Inflammatory macrophage (primary cell): Measurements from ENCODE around the gene KLHDC9.

Experiments used
- DNase-seq, 2 donors: peaks; one replicate each; pipeline ENCODE4 v3.0.0-alpha.2; 2020 to 2022

The KLHDC9 gene

DNA sequence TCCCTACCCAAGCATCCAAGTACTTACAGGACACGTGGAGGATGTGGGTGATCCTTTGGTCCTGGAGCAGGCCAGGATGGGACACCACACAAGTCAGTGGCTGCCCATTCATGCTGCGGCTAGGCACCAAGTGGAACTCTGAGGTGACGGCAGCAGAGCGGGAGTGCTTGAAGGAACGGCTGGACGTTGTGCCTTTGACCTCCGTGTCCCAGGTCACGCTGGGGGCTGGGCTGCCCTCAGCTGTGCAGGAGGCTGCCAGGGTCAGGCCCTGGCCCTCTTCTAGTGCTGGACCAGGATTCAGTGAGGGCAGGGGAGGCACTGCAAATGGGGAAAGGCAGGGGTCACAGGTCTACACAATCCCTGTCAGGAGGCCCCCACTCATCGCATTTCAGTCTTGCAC, 20.7 kb upstream of the KLHDC9 start:
- no peak for DNase-seq

DNA sequence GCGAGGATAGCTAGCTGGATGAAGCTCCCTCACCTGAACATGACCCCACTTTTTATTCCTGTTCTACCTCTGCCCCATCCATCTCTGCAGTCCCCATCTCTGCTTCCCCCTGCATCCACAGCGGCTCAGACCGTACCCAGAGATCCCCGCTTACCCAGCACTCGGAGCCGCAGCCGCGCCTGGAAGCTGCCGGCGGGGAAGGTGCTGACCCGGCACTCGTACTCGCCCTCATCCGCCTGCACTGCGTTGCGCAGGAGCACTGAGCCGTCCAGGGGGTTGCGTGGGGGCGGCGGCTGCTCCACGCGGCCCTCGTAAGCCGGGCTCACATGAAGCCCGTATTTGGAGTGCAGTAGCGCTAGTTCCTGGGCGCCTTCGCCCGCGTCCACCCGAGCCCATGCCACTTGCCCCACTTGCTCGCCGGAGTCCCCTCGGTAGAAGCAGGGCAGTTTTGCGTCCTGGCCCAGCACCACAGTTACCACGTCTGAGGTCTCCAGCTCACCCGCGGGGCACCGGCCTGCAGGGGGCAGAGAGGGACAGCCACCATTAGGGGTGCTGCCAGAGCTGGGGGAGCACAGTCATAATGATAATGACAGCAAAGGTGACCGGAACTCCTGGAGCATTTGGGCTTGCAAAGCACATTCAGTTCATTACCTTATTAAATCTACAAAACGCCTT, 18.6 kb upstream of the KLHDC9 start:
- DNase-seq: no peak

DNA sequence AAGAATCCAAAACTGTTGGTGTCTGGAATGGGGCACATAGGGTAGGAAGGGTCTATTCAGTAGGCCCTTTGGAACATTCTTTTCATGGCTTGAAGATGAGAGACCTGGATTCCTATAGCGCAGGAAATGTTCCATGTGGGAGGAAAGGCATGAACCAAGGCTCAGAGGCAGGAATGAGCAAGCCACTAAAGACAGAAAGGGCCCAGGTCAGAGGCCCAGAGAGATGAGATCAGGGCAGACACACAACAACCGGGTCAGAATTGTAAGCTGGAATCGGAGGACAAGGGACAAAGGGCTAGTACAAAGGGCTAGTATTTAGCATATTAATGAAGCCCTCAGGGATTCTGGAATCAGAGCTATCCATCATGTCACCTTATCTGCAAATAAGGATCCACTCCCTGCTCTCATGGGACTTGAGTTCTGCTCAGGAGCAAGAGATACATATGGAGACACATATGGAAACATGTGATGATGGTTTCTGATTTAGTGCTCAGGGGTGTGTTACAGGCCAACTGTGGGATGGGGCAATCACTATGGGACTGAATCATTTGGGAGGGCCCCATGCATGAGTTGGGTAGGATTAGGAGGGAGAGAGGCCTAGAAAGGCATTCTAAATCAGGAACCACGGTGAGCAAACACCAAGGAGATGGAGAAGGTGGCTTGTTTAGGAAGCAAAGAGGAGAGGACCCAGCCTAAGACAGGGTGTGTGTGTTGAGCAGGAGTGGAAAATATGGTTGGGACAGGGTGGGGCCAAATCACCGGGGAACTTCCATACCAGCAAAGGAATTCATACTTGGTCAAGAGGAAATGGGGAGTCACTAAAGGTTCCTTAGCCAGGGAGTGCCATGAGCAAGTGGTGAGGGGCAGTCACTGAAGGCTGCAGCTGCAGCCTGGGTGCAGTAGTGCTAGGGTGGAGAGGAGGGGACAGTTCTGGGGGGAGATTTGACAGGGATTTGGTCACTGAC, 17.4 kb upstream of the KLHDC9 start:
- DNase-seq: peak in 1 of 2 donors; percentile 29

DNA sequence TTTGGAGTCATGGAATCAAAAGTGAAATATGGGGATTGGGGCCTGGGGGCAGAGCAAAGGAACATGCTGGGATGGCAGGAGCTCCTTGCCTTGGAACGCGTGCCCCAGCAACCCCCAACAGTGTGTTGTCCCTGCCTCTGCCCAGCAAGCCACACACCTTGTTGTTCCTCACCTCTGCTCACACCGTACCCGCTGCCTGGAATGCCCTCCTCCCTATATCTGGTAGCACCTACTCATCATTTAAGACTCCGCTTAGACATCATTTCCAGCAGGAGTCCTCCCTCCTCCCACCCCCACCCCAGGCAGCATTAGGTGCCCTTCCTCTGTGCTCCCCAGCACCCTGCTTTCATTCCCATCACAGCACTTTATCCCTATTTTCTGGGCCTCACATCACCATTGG, 16.6 kb upstream of the KLHDC9 start:
- no peak for DNase-seq

DNA sequence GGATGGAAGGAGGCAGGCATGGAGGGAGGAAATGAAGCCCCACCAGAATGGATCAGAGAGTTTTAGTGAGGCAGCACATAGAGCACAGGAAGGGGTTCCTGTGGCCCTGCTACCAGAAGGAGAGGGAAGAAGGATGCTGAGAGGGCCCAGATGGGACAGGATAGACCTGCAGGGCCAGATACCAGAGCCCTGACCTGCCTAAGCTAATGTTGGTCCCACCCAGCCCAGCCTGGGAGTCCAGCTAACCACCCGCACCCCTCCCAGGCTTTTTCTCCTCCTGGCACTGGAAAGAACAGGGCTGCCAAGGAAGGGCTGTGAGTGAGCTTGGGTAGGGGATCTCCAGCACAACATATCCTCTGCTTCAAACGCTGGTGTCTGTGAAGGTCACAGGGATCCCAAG, 15.7 kb upstream of the KLHDC9 start:
- no peak for DNase-seq

DNA sequence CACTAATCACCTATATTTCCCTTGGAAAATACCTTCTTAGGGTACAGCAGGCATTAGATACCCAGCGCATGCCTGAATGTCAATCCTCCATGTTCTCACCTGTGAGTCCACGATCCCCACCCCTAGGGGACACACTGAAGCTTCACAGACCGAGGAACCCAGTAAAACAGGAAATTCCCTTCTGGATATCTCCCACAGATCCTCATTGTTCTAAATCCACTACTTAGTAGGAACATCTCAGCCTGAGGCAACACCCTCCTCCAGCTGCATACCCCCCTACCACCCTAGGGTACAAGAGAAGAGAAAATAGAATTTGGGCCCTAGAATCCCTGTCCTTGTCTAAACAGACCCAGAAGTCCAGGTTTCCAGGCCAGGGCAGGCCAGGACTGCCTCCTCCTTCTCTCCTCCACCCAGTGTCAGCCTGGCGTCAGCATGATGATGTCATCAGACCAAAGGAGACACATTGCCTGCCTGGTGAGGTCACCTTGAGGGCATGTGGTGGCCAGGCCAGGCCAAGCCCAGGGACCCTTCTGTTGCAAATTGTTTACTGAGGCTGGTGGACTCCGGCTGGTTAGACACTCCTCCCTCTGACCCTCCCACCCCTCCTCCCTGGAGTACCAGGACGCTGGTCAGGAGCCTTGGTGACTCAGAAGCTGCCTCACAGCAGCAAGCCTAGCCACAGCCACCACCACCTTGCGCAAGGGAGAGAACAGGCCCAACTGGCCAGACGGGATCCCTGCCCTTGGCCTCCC, 15.0 kb upstream of the KLHDC9 start:
- peak; percentile 97 to 99 for DNase-seq

DNA sequence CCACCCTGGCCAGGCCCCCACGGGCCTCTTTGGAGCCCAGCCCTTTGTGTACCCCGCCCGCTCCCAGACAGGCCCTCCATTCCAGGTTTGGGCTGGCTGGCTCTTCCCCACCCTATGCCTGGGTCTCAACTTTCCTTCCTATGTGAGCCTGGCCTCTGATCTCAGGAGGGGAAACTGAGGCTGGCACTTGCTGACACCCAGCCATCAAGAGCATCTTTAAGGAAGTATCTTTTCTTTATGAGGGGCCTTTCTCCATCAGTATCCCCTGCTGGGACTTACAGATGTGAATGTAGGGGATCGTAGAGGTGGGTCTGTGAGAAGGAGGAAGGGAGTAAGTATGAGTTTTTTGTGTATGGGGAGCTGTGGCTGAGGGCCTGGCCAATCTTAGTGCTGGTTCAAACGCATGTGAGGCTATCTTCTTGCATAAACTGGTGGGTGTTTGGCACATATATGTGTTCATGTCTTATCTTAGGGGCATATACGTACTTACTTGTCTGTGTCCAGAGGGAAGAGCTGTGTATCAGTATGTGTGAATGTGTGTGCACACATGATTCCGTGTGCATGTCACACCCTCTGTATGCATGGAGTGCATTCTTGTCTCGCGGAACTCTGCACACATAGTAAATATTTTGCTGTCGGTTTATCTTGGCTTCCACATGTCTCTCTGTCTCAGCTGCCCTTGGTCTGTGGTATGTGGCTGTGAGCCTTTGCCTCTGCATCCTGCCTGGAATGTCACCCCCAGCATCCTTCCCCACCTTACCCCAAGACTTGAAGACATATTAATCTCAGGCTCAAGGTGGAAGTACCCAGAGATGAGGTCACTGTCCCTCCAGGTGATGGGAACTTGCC, 14.2 kb upstream of the KLHDC9 start:
- peak; percentile 27 to 61 for DNase-seq

DNA sequence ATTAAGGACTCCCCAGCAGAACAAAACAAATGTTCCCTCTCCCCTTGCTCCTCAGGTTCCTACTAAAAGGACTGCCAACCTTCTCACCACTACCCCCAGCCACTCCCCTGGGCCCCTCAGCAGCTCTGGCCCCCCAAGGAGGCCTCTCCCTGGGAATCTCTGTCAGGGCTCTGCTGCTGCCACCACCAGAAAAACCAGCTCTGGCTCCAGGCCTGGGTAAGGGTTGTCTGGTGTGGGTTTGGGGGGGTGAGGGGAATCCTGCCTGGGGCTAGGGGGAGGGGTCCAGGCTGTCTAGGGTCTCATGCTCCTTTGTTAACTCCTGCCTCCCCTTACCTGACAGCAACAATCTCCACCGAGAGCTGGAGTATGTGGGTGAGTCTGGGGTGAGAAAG, 13.6 kb upstream of the KLHDC9 start:
- no peak for DNase-seq

DNA sequence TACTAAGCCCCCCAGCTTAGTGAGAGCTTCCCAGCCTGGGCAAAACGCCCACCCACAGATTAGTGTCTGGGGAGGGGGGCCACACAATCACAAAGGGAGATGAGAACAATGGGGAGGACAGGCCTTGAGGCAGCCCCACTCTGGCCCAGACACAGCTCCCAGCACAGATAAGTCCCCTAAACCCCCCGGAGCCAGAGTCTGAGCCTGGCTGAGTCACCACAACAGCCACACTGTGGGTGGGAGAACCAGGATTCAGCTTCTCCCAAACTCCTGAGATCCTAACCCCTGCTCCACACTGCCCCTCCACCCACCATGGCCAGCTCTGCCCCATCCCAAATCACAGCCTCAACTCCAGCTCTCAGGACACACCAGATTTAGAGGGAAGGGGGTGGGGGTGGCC, 13.0 kb upstream of the KLHDC9 start:
- no peak for DNase-seq

DNA sequence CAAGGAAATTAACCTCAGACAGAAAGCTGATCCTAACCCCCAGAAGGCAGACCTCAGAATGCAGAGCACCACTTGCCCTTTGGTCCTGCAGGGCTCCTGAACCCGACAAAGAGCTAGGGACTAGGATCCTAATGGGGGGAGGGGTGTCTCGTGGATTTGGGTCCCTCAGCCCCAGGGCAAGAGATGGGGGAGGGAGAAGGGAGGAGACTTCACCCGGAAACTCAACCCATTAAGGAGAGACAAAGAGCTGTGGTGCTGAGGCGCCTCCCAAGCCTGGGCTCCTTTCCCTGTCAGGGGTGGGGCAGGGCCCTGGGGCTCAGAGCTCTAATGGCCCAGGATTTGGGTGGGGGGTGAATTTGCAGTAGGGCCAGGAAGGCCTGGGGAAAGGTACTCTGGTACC, 11.7 kb upstream of the KLHDC9 start:
- no peak for DNase-seq

DNA sequence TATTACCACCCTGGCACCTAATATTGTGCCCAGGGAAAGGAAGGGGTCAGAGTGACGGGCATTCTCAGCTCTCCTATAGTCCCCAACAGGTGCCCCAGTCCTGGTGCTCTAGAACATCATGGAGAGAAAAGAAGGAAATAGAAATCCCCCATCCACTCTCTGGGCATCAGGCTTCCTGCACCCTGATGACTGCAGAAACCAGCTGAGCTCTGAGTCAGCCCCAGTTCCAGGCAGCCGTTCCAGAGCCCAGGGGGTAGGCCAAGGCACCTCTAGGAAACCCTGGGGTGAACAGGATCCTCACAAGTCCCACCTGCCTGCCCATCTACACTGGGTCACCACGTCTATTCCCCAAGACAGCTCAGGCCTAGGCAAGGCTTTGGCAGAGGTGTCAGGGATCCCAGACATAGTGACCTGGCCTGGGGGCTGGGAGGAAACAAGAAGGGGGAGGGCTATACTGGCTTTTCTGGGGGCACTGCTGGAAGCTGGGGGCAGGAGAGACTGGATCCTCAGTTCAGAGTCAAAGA, 9.5 kb upstream of the KLHDC9 start:
- DNase-seq: peak; percentile 59 to 85

DNA sequence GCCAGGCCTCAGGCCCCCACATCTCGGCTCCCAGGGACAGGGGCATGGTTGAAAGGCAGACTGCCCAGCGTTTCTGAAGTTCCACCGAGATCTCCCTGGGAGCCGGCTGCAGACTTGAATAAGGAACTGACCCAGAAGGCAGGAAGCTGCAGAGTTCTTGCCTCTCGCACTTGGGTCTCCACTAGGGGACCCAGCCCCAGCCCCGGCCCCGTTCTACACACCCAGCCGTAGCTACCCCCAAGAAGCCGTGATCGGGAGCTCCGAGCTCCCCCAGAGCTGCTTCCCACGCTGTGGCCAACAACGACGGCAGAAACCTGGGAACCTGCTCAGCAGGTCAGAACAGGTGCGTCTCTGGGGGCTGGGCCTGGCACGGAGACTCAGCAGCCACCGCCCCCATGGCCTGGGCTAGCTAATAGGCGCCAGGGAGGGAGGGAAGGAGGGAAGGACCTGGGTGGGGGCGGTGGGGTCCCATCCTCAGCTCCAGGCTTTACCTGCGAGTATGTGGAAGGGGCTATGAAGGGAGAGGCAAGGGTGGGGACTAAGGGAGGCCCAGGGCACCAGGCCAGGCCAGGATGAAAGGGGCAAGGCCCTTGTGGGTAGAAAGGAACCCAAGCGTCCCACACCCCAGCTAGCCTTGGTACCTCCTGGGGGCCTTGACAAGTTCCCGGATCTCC, 8.8 kb upstream of the KLHDC9 start, which contains the start of gene NECTIN4:
NECTIN4 (minus strand) TSS at position 308 of the 674 bp plus-strand sequence; CDS start at position 46, 262 bp downstream.
- peak; percentile 32 to 73 for DNase-seq

DNA sequence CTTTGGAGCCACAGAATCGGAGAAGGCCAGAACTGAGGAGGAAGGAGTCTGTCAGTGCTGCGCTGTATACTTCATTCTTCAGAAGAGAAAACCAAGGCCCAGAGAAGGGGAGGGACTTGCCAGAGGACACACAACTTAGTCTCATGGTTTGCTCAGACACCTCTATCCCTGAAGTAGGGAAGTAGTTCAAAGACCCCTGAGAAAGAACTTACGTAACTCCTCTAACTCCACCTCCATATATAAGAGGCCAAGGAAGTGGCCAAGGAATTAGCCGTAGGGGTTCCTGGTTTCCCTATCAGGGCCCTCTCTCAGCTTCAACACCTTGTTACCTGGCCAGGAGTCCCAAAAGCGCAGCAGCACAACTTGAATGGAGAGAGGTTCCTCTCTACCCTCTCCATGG, 8.2 kb upstream of the KLHDC9 start:
- DNase-seq: no peak

DNA sequence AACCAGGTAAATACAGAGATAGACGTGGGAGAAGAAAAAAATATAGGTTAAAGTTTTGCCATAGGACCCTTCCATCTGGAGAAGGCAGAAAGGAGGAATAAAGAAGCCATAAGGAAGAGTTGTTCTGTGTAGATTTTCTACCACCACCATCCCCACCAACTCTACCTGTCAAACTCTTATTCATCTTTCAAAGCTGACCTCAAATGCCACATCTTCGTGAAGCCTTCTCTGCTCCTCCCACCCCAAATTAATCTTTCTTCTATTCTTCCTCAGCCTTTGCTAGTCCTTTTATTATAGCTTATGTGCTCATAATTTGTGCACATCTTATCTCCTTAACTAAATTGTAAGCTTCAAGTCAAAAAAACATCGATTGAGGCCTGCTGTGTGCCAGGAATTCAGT, 7.5 kb upstream of the KLHDC9 start:
- DNase-seq: no peak

DNA sequence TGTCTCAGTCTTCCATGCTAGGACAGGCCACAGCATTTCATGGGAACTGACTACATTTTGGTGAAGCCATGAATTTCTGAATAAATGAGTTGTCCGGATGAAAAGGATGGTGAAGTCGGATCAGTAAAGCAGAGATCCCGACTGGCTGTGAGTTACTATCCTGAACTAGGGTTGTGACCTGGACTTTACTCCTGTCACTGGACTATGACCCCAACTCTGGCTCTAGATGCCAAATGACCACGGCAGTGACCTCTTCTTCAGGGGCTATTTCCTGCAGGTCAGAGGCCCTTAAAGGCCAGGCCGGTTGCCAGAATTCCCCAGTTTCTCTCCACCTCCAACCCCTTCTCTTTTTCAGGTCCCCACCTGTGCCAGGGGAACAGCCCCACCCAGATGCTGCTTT, 7.1 kb upstream of the KLHDC9 start:
- DNase-seq: no peak

DNA sequence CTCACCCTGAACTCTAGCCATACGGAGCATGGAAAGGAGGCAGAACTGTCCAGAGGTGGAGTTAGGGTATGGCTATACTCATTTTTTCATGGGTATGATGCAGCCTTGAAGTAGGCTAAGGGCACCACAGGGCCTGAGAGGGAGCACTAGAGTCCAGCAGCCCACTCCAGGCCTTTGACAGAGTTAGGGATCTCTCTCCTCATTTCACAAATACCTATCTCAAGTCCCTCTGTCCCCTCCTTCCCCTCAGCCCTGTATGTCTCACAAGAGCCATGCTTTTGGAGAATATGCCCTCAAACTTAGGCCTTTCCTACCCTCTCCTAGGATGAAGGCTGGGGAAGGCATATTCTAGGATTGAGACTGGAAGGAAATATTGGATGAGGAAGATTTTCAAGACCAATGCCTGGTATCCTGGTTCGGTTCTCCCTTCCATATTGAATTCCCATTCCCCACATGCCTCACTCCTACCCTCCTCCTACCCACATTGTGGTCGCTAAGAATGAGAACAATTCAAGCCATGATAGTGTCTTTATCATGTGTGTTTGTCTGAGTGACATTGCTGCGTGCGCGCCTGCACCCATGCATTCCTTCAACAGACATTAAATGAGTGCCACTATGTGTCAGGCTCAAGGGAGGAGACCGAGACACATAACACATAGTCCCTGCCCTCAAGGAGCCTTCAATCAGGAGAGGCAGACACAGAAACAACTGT, 6.2 kb upstream of the KLHDC9 start:
- DNase-seq: no peak

DNA sequence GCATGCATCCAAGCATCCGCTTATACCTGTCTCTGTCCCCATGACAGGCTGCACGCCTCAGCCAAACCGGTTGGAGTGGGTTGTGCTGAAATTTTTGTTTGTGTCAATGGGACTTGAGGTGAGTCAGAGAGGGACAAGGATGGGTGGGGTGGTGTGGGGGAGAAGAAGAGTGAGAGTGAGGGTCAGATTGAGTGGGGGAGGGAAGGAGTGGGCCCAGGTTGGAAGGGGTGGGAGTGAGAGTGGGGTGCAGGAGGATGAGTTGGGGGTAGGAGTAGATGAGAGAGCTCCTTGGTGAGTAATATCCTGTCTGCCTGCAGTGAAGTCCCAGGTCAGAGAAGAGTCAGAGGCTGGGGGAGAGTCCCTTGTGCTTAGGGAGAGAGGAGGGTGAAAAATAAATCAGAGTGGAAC, 5.5 kb upstream of the KLHDC9 start:
- peak in 1 of 2 donors; percentile 38 for DNase-seq

DNA sequence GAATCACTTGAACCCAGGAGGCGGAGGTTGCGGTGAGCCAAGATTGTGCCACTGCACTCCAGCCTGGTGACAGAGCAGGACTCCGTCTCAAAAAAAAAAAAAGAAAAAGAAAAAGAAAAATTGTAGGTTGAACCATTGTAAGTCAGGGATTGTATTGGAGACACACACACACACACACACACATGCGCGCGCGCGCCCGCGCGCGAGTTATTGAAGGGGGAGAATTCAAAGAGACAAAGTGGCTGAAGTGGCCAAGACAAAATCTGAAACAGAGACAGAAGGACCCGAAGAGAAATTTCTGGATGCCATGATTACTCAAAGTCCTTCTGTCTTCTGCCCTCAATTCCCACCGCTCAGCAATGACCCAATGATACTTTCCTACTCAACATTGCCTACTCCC, 3.7 kb upstream of the KLHDC9 start:
- no peak for DNase-seq

DNA sequence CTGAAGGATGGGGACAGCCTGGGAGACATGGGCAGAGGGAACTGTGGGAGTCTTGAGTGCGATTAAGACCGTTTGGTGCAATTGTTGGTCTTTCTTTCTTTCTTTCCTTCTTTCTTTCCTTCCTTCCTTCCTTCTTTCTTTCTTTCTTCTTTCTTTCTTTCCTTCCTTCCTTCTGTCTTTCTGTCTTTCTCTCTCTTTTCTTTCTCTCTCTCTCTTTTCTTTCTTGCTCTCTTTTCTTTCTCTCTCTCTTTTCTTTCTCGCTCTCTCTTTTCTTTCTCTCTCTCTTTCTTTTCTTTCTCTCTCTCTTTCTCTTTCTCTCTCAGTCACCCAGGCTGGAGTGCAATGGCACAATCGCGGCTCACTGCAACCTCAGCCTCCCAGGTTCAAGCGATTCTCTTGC, 2.9 kb upstream of the KLHDC9 start:
- no peak for DNase-seq

DNA sequence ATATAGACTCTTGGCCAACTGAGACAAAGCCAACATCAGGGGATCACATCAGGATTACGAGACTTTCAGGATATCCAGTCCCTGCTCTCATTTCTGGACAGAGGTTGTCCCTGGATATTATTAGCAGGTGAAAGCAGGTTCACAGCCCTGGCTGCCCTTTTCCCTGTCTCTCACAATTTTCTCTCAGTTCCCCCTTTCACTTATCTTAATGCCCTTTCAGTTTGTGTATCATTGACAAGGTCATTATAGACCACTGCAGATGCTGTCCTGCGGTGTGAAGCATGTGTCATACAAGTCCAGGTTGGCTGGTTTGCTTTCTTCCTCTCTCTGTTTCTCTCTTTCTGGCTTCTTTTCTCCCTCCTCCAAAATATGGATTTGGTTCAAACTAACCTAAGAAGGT, 2.1 kb upstream of the KLHDC9 start:
- DNase-seq: no peak

DNA sequence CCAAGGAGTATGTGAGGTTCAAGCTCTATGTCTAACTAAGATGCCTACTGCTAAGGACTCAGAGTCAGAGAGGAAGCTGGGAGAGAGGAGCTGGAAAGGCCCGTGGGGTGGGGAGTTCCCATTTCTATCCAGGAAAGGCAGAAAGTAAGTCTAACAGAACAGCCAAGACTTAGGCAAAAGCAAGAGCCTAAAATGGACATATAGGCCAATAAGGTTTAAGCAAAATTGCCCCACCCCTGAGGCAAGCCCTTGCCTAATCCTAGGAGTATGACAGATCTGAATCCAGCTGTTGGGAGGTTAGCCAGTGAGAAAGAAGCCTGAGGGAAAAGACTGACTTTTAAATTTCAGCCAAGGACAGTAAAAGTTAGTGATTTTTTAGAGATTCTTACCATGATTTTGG, 1.6 kb upstream of the KLHDC9 start:
- DNase-seq: peak; percentile 77 to 83
